Measurements from ENCODE around the gene LRPPRC. TPM values are rescaled to one million over a fixed set of nuclear protein-coding genes. Genes with fewer than 3 reads are reported as not detected.

The LRPPRC gene
- total RNA-seq, 1 donor from 2014 or later = 153 TPM

DNA sequence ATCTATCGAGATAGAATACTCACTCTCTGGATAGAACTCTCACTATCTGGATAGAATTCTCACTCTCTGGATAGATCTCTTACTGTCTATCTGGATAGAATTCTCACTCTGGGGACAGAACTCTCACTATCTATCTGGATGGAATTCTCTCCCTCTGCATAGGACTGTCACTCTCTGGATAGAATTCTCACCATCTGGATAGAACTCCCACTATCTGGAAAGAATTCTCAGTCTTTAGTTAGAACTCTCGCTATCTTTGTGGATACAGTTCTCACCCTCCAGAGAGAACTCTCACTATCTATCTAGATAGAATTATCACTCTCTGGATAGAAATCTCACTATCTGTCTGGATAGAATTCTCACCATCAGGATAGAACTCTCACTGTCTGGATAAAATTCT, 140.5 kb downstream of the LRPPRC start:
- no peak for DNase-seq (ENCODE audit: low read depth)

GRCh38 chr2:43854671-43855070, 141.1 kb downstream of the LRPPRC start:
- DNase-seq (ENCODE audit: low read depth) = no peak

DNA sequence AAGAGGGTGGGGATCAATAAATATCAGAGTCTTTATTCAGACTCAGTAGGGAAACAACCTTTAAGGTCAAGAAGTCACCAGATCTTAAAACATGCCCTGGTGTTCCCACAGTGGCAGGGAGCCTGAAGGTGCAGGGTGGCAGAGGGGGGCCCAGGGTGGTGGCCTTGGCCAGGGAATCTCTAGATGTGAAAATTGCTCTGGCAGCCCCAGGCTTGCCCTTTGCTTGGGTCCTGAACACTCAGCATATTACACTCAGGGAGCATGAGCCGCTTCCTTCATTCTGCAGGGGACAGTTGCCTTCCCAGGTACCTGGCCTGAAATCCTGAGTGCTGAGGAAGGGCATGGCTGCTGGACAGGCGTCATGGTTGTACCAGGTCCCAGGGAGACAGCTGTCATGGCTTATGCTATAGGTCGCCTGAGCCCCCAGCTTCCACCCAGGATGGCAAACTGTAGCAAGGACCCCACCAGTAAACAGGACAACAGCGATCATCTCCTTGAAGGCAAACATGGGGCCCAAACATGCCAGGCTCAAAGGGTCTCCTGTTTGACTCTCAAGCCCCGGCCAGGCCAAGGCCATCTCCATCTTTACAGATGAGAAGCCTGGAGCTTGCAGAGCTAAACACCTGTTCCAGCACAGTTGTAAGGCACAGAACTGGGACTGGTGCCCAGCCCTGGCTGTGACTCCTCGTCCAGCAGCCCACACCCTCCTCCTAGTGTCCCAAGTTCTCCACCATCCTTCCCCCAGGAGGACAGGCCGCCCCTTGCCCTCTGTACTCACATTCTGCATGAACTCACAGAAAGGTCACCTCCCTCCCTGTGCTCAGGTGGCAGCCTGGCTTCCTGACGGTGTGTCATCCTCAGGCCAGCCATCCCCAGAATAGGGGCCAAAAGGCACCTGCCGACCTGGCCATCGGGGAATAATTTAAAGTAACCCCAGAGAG, 142.4 kb downstream of the LRPPRC start:
- no peak for DNase-seq (ENCODE audit: low read depth)

DNA sequence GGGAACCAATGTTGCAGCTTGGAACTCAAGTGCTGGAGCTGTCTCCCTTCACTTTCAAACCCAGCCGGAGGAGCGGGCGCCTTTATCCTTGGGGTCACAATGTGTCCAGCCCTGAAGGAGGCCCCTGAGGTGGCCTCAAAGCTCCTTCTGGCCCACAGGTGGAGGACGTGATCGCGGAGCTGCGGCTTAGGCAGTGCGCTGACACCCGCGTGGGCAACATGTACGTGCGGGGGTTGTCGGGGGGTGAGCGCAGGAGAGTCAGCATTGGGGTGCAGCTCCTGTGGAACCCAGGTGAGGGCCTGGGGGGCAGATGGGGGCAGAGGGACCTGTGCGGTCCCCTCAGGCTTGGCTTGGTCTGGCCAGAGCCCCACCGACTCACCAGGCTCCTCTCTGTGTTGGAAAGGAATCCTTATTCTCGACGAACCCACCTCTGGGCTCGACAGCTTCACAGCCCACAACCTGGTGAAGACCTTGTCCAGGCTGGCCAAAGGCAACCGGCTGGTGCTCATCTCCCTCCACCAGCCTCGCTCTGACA, 143.5 kb downstream of the LRPPRC start:
- DNase-seq (ENCODE audit: low read depth) = no peak

- DNase-seq (ENCODE audit: low read depth) = no peak
Measured at GRCh38 chr2:43851011-43851980, 144.5 kb downstream of the LRPPRC start.

DNA sequence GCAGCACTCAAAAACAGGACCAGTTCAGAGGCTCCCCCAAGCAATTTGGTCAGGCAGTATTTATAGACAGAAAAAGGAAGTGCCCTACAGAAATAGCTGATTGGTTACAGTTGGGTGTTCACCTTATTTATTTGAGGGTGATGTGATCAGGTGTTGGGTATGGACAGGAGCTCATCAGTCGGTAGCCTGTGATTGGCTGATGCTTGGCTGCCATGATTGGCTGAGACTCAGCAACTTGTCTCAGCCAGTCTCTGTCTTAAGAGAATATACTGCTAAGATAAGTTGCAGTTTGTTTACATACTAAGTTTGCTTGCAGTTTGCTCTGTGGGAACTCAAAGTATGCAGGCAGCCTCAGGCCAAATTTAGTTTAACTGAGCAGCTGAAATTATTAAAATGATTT, 147.6 kb downstream of the LRPPRC start:
- no peak for DNase-seq (ENCODE audit: low read depth)

DNA sequence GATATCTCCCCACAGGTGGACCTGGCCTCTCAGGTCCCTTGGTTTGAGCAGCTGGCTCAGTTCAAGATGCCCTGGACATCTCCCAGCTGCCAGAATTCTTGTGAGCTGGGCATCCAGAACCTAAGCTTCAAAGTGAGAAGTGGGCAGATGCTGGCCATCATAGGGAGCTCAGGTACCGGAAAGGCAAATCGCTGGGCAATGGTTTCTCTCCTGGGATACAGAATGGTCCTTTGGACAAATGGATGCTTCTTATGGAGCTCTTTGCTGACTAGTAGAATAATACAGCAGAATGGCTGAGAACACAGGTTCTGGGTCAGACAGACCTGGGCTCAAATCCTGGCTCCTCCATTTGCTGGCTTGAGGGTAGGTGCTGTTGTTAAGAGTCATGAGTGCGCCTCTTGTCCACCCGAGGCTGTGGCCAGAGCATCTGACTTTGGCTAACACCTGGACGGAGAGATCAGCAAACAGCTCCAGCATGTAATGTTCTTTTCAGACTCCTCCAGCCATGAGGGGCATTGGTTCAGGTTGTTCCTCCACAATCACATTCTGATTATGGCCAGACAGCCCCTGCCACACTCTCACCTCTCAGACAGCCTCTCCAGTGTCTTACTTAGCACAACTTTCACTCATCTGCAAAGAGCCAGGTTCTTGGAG, 149.5 kb downstream of the LRPPRC start:
- DNase-seq (ENCODE audit: low read depth) = no peak

- no peak for DNase-seq (ENCODE audit: low read depth)
Measured at GRCh38 chr2:43845181-43845580, 150.6 kb downstream of the LRPPRC start.

GRCh38 chr2:43842866-43843226, 152.9 kb downstream of the LRPPRC start:
- DNase-seq (ENCODE audit: low read depth) = no peak

GRCh38 chr2:43841949-43842865, 153.6 kb downstream of the LRPPRC start:
- no peak for DNase-seq (ENCODE audit: low read depth)

DNA sequence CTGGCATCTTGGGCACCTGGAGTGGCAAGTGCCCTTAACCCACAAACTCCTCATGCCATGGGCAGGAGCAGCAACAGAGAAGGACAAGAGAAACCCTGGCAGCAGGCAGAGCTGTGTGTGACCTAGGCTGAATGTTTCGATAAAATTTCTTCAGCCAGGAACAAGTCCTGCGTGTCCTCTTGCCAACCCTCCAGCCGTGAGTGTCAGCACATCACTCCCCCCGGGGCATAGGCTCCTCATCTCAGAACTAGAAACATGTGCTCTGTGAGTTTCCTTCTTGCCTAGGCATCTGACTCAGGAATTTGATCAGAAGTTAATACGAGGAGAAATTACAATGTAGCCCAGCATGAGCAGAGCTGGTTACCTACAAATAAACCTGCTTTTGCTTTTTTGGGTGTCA, 154.8 kb downstream of the LRPPRC start:
- no peak for DNase-seq (ENCODE audit: low read depth)

DNA sequence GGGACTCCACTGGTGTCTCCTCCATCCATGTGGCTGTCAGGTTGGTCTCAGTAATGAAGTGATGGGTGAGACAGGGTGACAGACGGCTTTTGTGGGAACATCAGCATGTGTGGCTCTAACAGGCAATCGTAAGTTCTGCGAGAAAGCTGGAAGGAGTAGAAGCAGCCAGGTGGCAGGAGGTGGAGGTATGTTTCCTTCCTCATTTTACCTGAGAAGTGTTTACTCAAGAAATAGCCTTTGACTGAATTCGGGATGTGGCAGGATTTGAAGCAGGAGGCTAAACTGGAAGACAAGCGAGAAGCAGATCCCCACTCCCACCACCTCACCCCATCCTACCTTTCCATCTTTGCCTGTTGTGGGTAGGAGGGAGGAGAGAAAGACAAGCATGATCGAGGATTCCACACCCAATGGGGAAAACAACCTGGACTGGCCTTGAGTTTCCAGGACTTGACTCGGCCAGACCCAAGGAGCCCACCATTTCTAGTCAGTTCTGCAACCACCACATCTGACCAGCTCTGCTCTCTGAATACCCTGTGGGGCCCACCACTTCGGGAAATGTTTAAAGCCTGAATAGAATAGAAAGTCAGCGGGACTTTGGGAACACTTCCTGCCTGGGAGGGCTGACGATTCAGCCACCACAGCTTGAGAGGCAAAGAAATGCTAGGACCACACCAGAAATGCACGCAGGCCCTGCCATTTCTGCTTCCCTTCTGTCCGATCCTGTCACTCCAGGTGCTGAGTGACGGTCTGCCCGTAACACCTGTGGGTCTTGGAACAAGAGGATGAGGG, 155.8 kb downstream of the LRPPRC start:
- DNase-seq (ENCODE audit: low read depth) = no peak

DNA sequence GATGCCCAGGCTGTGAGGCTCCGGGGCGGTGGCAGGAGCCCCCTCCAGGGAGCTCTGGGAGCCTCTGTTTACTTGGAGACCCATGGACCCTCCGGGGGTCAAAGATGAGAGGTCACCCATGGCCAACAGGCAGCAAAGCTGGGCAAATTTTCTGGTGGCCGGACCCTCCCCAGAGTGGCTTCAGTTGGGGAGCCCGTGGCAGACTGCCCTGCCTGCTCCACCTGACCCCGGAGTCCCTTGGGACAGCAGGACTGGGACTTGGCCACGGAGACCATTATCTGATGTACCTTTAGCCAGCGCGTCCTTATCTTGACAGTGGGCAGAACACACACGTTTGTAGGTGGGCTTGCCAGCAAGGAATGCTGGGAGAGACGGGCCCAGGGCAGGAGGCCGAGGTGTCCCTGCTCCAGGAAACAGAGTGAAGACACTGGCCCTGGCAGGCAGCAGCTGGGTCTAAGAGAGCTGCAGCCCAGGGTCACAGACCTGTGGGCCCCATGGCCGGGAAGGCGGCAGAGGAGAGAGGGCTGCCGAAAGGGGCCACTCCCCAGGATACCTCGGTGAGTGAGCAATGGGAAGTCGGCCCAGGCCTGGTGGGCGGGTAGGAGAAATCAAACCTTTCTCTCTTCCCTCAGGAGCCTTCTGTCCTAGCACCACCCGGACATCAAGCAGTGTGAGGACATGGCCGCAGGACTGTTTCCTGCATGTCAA, 157.1 kb downstream of the LRPPRC start, which contains the start of the genes ABCG5 and ABCG8:
Gene ABCG5 (minus strand): TSS at position 280 of the 708 bp plus-strand sequence. CDS start 160 bp downstream, at position 120.
Gene ABCG8 (plus strand): TSS at position 412 of the 708 bp plus-strand sequence. CDS start 83 bp downstream, at position 495.
- no peak for DNase-seq (ENCODE audit: low read depth)

DNA sequence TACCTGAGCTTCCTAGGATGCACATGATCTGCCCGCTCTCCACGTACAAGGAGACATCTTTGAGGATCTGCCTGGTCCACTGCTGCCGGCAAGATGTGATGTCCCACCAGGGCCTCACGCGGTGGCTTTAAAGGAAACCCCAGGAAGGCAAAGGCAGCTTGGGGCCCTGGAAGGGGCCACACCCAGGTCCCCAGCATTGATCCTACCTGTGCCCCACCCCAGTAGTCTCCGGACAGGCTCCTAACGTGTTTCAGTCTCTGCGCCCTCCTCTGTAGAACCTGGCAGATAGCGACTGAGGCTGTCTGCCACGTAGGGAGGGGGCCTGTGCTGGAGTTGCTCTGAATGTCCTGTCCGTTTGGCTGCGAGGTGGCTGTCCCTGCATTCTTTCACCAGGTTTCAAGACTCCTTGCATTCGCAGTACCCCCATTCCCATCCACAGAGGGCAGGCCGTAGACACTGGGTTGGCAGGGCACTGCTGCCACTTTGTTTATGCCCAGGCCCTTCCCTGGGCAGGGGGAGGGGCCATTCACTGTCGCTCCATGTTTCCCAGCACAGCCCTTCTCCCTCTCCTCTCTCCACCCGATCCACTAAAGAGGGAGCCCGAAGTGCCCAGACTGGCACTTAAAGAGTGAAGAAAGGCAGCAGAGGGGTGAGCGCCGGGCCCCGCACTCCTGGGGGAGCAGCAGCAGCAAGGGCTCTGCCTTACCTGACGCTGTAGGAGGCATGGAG, 157.8 kb downstream of the LRPPRC start:
- no peak for DNase-seq (ENCODE audit: low read depth)

DNA sequence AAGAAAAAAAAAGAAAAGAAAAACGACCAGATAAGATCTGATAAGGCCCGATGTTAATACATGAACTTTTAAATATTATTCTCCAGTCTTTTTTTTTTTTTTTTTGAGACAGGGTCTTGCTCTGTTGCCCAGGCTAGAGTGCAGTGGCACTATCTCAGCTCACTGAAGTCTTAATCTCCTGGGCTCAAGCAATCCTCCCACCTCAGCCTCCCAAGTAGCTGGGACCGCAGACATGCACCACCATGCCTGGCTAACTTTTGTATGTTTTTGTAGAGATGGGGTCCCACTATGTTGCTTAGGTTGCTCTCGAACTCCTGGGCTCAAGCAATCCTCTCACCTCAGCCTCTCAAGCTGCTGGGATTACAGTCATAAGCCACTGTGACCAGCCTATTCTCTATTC, 158.8 kb downstream of the LRPPRC start:
- no peak for DNase-seq (ENCODE audit: low read depth)

All from renal cortical epithelial cell (primary cell).